Erythroblast (primary cell): ENCODE results near the gene OR6Q1.

Experiments used
- GATA1 ChIP-seq: IDR thresholded peaks from 2 replicates; pipeline ENCODE4 v1.6.1; 2011; ENCODE audit warnings: low read depth, mild to moderate bottlenecking, control low read depth, low read length, moderate library complexity
- POLR2A ChIP-seq: IDR thresholded peaks from 2 replicates; pipeline ENCODE4 v1.6.1; 2011; ENCODE audit warnings: mild to moderate bottlenecking, low read length

DNA sequence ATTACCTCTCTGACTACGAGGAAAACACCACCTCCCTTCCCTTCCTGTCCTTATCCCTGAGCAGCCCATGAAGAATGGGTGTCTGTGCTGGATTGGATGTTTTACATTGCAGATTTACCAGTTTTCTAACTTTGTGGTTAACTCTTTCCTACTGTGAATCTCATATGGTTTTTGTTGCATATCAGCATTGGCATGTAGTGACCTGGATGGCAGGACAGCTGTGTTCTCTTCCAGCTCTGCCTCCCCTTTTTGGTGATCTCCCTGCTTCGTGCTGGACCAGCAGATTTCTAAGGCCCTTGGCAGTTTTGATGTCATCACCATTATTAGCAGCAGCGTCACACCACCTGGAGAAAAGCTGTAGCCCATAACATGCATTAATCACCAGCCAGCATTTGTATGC is 26.7 kb downstream of the OR6Q1 start:
- TF ChIP-seq POLR2A (no peak), GATA1 (no peak)
